PC-3 (cell line): Measurements from ENCODE around the gene CACNA1E.

Source experiments
- EZH2 ChIP-seq: fragments of 300-600 bp; sonication (generic); IDR thresholded peaks from one replicate; pipeline ENCODE4 v1.6.1; 2017; ENCODE audit warnings: antibody characterized with exemption, mild to moderate bottlenecking, low read length; ENCODE audit not compliant: unreplicated experiment
- EZH2phosphoT487 ChIP-seq: fragments of 300-600 bp; sonication (generic); IDR thresholded peaks from 2 replicates; pipeline ENCODE4 v1.6.1; 2018; ENCODE audit warnings: mild to moderate bottlenecking, antibody characterized with exemption, low read length, borderline replicate concordance
- TF ChIP-seq, protein P1 (sequence below): fragments of 300-600 bp; sonication (generic); conservative IDR thresholded peaks from 2 replicates; pipeline ENCODE4 v1.5.1; 2017; ENCODE audit warnings: antibody characterized with exemption, low read depth, mild to moderate bottlenecking, low read length

DNA sequence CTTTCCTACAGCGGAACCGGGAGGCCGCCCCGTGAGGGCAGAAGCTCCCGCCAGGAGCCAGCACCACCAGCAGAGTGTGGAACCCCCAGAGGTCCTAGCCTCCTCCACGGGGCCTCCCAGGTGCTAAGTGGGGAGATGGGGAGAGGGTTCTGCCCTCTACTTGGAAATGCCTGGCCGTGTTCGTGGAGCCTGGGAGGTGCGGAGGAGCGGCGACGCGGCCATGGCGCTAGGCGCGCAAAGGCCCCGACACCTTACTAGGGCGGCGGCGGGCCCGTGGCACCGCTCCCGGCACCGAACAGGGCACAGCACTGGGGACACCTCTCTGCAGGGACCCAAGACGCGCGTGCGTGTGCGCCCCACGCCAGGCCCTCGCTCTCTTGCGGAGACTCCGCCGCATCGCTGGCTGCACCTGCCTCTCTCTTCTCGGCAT, 1.3 kb upstream of the CACNA1E start:
- TF ChIP-seq EZH2: no peak
- TF ChIP-seq, protein P1, sequence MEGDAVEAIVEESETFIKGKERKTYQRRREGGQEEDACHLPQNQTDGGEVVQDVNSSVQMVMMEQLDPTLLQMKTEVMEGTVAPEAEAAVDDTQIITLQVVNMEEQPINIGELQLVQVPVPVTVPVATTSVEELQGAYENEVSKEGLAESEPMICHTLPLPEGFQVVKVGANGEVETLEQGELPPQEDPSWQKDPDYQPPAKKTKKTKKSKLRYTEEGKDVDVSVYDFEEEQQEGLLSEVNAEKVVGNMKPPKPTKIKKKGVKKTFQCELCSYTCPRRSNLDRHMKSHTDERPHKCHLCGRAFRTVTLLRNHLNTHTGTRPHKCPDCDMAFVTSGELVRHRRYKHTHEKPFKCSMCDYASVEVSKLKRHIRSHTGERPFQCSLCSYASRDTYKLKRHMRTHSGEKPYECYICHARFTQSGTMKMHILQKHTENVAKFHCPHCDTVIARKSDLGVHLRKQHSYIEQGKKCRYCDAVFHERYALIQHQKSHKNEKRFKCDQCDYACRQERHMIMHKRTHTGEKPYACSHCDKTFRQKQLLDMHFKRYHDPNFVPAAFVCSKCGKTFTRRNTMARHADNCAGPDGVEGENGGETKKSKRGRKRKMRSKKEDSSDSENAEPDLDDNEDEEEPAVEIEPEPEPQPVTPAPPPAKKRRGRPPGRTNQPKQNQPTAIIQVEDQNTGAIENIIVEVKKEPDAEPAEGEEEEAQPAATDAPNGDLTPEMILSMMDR: no peak
- TF ChIP-seq EZH2phosphoT487: no peak
